Mesenchymal stem cell (in vitro differentiated cells and primary cell): Measurements from ENCODE around the gene RAD51B.

ENCODE experiments used
- DNase-seq: peaks from one replicate; pipeline ENCODE4 v3.0.0-alpha.2; 2013
- H2AFZ ChIP-seq: one replicate; pipeline ENCODE4 v1.6.1; 2013; ENCODE audit warnings: low read depth, mild to moderate bottlenecking, control low read depth, inconsistent platforms, low read length, moderate library complexity
- H2AK5ac ChIP-seq: 2 replicates; pipeline ENCODE4 v1.6.1; 2013; ENCODE audit warnings: low read length, moderate library complexity, mild to moderate bottlenecking, inconsistent platforms; ENCODE audit not compliant: severe bottlenecking
- H2BK120ac ChIP-seq: one replicate; pipeline ENCODE4 v1.6.1; 2013; ENCODE audit warnings: low read depth, mild to moderate bottlenecking, inconsistent platforms, low read length, moderate library complexity
- H2BK12ac ChIP-seq, 2 experiments: one replicate each; pipeline ENCODE4 v1.6.1; 2013; ENCODE audit warnings: inconsistent platforms in 2 of 2, low read length in 2 of 2, mild to moderate bottlenecking in 2 of 2, moderate library complexity in 2 of 2, control low read depth in 1 of 2
- H2BK15ac ChIP-seq: one replicate; pipeline ENCODE4 v1.6.1; 2013; ENCODE audit warnings: mild to moderate bottlenecking, low read depth, inconsistent platforms; ENCODE audit not compliant: poor library complexity, severe bottlenecking
- H2BK5ac ChIP-seq: 2 replicates; pipeline ENCODE4 v1.6.1; 2013; ENCODE audit warnings: low read depth, mild to moderate bottlenecking, low read length, control low read depth, inconsistent platforms; ENCODE audit not compliant: poor library complexity, severe bottlenecking
- H3K14ac ChIP-seq, 2 experiments: one replicate each; pipeline ENCODE4 v1.6.1; 2013; ENCODE audit warnings: inconsistent platforms in 2 of 2, low read length in 2 of 2, control low read depth in 1 of 2, mild to moderate bottlenecking in 1 of 2, moderate library complexity in 1 of 2
- H3K18ac ChIP-seq, 2 experiments: one replicate each; pipeline ENCODE4 v1.6.1; 2013; ENCODE audit warnings: inconsistent platforms in 2 of 2, low read length in 2 of 2, control low read depth in 1 of 2, low read depth in 1 of 2, mild to moderate bottlenecking in 1 of 2
- H3K23ac ChIP-seq, 2 experiments: one replicate each; pipeline ENCODE4 v1.6.1; 2013; ENCODE audit warnings: inconsistent platforms in 2 of 2, low read length in 2 of 2, mild to moderate bottlenecking in 2 of 2, moderate library complexity in 2 of 2, control low read depth in 1 of 2
- H3K27ac ChIP-seq: 2 replicates; pipeline ENCODE4 v1.5.1; 2013; ENCODE audit warnings: mild to moderate bottlenecking, moderate library complexity, low read length, control low read depth, inconsistent platforms; ENCODE audit not compliant: poor library complexity, severe bottlenecking
- H3K27me3 ChIP-seq, 2 experiments: 2 replicates each; pipeline versions ENCODE4 v1.6.1 to v1.7.0; 2013; ENCODE audit warnings: low read length in 2 of 2, mild to moderate bottlenecking in 2 of 2, moderate library complexity in 2 of 2, control low read depth in 1 of 2, inconsistent platforms in 1 of 2; ENCODE audit not compliant: control insufficient read depth in 1 of 2, insufficient read depth in 1 of 2
- H3K36me3 ChIP-seq, 2 experiments: 2 replicates each; pipeline versions ENCODE4 v1.6.1 to v1.7.0; 2013; ENCODE audit warnings: low read length in 2 of 2, control low read depth in 1 of 2, inconsistent platforms in 1 of 2, low read depth in 1 of 2, mild to moderate bottlenecking in 1 of 2; ENCODE audit not compliant: insufficient read depth in 2 of 2, control insufficient read depth in 1 of 2
- H3K4ac ChIP-seq, 2 experiments: one replicate each; pipeline ENCODE4 v1.6.1; 2013; ENCODE audit warnings: inconsistent platforms in 2 of 2, low read length in 2 of 2, mild to moderate bottlenecking in 2 of 2, moderate library complexity in 2 of 2, control low read depth in 1 of 2, low read depth in 1 of 2
- H3K4me1 ChIP-seq: 2 replicates; pipeline ENCODE4 v1.6.1; 2013; ENCODE audit warnings: low read depth, low read length, control low read depth; ENCODE audit not compliant: control insufficient read depth, insufficient read depth
- H3K4me2 ChIP-seq: 2 replicates; pipeline ENCODE4 v1.6.1; 2013; ENCODE audit warnings: low read length, mild to moderate bottlenecking, inconsistent platforms; ENCODE audit not compliant: poor library complexity, severe bottlenecking
- H3K4me3 ChIP-seq, 2 experiments: 2 replicates each; pipeline versions ENCODE4 v1.5.1 to v1.7.0; 2013; ENCODE audit warnings: low read length in 2 of 2, mild to moderate bottlenecking in 2 of 2, control low read depth in 1 of 2, low read depth in 1 of 2; ENCODE audit not compliant: insufficient read depth in 1 of 2
- H3K79me1 ChIP-seq: replicated peaks from 2 replicates; pipeline ENCODE4 v1.6.1; 2013; ENCODE audit warnings: mild to moderate bottlenecking, control low read depth, low read length, inconsistent platforms; ENCODE audit not compliant: poor library complexity, severe bottlenecking
- H3K9ac ChIP-seq: 2 replicates; pipeline ENCODE4 v1.7.0; 2013; ENCODE audit warnings: mild to moderate bottlenecking, low read length, moderate library complexity
- H3K9me3 ChIP-seq: 2 replicates; pipeline ENCODE4 v1.7.0; 2013; ENCODE audit warnings: mild to moderate bottlenecking, low read length; ENCODE audit not compliant: control insufficient read depth
- H4K8ac ChIP-seq: one replicate; pipeline ENCODE4 v1.6.1; 2013; ENCODE audit warnings: inconsistent platforms, mild to moderate bottlenecking, low read length, moderate library complexity
- H4K91ac ChIP-seq: one replicate; pipeline ENCODE4 v1.6.1; 2013; ENCODE audit warnings: mild to moderate bottlenecking, low read length, inconsistent platforms
- WGBS: methylation state at CpG from one replicate; pipeline ENCODE4 v1.1.7; 2013; ENCODE audit warnings: mixed read lengths; 5-methylcytosine and 5-hydroxymethylcytosine counted together

RAD51B gene

DNA sequence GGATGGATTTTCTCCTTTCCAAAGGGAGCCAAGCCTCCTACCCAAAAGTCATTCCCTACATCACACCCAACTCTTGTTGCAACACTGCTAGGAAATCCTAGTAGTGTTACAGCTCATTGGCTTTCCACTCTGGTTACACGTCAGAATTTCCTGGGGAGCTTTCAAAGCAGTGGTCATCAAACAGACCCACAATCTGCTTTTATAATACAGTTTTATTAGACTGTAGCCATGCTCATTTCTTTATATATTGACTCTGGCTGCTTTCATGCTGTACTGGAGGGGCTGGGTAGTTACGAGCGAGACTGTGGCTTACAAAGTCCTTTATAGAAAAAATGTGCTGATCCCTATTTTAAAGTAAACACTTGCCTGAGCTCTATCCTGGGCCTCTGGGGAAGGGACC, 37.5 kb upstream of the RAD51B start:
- H3K4me1 ChIP-seq: no peaks in the 10 kb centered on the region
- no peak overlapping the region for H2AFZ ChIP-seq
- H3K4ac ChIP-seq: no peak overlapping the region
- H3K36me3 ChIP-seq: peaks cover 46 to 98% of the 10 kb centered on the region in 2 experiments
- no peak overlapping the region for H2BK12ac ChIP-seq
- no peak overlapping the region for H4K8ac ChIP-seq
- no peak overlapping the region for H3K4me2 ChIP-seq
- no peak overlapping the region for H2BK5ac ChIP-seq
- no peaks in the 10 kb centered on the region for H3K9me3 ChIP-seq
- H2BK15ac ChIP-seq: no peak overlapping the region
- H3K23ac ChIP-seq: no peak overlapping the region
- WGBS: 90% methylated on average over 3 of the region's 3 CpGs
- H3K79me1 ChIP-seq: no peaks in the 10 kb centered on the region
- H3K4me3 ChIP-seq: no peak overlapping the region
- H2BK120ac ChIP-seq: no peak overlapping the region
- no peak overlapping the region for H2AK5ac ChIP-seq
- no peak overlapping the region for H3K14ac ChIP-seq
- no peak overlapping the region for H3K18ac ChIP-seq
- H3K27me3 ChIP-seq: no peaks in the 10 kb centered on the region
- H4K91ac ChIP-seq: no peak overlapping the region
- DNase-seq: no peak
- H3K9ac ChIP-seq: no peak overlapping the region
- no peak overlapping the region for H3K27ac ChIP-seq

DNA sequence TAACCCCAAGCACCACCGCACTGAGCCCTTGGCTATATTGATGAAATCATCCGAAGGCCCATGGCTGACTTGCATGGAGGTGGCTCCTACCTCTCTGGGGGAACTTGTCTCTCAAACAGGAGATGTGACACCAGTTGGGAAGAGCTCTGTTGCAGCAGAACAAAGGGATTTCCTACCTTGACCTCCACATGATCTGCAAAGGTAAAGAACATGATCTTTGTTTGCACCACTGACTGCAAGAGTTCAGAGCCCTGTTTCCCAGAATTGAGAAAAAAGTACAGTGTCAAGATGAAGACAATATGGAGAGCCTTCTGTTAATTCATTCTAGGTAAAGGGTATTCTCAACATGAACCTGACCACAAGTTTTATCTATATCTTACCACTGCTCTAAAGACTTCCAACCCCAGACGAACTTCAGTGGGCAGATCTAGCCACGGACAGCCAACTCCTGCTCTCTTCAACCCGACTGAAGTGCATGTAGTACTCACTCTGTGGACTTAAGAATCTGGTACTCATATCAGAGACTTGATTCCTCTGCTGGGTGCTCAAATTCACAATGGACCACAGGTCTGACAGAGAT, 35.2 kb upstream of the RAD51B start:
- Histone ChIP-seq H2BK15ac (no peak overlapping the region), H3K27ac (no peak overlapping the region), H3K4ac (no peak overlapping the region), H3K14ac (no peak overlapping the region), H2BK12ac (no peak overlapping the region), H3K9me3 (no peaks in the 10 kb centered on the region), H2AK5ac (no peak overlapping the region), H3K18ac (no peak overlapping the region), H3K23ac (no peak overlapping the region), H3K79me1 (no peaks in the 10 kb centered on the region), H2AFZ (no peak overlapping the region), H3K4me3 (no peak overlapping the region), H3K36me3 (peaks cover 47 to 99% of the 10 kb centered on the region in 2 experiments), H4K91ac (no peak overlapping the region), H2BK5ac (no peak overlapping the region), H3K27me3 (no peaks in the 10 kb centered on the region), H3K9ac (no peak overlapping the region), H4K8ac (no peak overlapping the region), H3K4me2 (no peak overlapping the region), H3K4me1 (no peaks in the 10 kb centered on the region), H2BK120ac (no peak overlapping the region)
- 95% methylated on average over 5 of the region's 5 CpGs for WGBS
- DNase-seq: no peak

DNA sequence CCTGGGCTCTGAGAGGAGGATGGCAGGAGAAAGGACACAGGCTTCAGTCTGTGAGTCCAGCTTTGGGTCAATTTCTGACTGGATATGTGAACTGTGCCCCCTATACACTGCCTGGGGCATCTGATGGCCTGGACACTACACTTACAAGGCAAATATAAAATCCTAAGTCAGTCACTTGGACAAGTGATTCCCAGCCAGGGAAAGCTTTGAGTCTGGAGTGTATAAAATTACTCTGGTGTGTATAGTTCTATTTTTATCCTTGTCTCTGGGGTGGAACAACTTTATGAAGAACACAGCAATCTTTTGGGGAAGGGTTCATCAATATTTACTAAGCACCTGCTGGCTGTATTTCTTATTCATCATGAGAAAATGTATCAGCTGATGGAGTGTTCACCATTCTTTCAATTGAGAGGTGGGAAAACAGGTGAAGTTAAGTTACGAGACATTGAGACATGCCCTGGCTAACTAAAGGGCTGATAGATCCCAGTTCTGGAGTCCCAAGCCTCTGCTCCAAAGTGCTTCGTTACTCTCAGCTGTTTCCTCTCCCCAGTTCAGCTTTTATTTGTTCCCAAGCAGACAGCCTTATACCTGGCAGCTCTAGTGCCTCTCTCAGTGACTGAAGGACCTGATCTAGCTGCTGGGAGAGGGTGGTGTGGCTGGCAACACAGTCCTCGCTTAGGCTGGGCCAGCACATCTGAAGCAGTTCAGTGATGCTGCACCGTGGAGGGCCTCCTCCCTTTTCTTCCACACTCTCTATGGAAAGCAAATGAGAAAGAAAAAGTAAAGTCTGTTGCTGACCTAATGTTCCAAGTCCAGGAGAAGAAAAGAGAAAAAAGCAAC, 34.1 kb upstream of the RAD51B start:
- H3K23ac ChIP-seq: no peak overlapping the region
- DNase-seq: no peak
- H3K4me3 ChIP-seq: no peak overlapping the region
- H3K18ac ChIP-seq: no peak overlapping the region
- no peak overlapping the region for H4K8ac ChIP-seq
- H2AFZ ChIP-seq: no peak overlapping the region
- no peak overlapping the region for H2BK12ac ChIP-seq
- no peak overlapping the region for H3K9ac ChIP-seq
- H2BK5ac ChIP-seq: no peak overlapping the region
- H3K27ac ChIP-seq: no peak overlapping the region
- 94% methylated on average over 3 of the region's 4 CpGs for WGBS
- H3K9me3 ChIP-seq: no peaks in the 10 kb centered on the region
- H3K27me3 ChIP-seq: no peaks in the 10 kb centered on the region
- H3K4ac ChIP-seq: no peak overlapping the region
- no peak overlapping the region for H3K4me2 ChIP-seq
- H3K4me1 ChIP-seq: no peaks in the 10 kb centered on the region
- H2BK15ac ChIP-seq: no peak overlapping the region
- no peak overlapping the region for H2BK120ac ChIP-seq
- H4K91ac ChIP-seq: no peak overlapping the region
- no peak overlapping the region for H3K14ac ChIP-seq
- H2AK5ac ChIP-seq: no peak overlapping the region
- peaks cover 46 to 100% of the 10 kb centered on the region in 2 experiments for H3K36me3 ChIP-seq
- no peaks in the 10 kb centered on the region for H3K79me1 ChIP-seq

DNA sequence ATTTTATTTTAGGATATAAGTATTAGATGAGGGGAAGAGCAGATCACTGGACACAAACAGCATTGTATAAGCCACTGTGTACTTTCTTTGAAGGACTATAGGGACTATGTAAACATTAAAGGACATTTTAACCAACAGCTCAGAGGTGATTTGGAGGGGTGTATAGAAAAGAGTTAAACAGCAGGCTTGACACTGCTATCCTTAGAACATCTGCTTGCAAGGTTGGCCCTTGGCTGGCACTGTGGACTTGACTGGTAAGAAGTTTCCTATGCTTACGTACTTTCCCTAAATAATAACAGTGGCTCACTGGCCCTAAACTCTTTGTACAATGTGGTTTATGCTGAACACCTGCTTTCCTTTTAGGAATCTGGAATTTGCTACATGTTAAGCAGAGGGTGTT, 31.9 kb upstream of the RAD51B start:
- WGBS: no CpG with 5 or more reads among the region's 1 CpG
- H3K14ac ChIP-seq: no peak overlapping the region
- H3K4me3 ChIP-seq: no peak overlapping the region

More for the DNA sequence above, 31.9 kb upstream of the RAD51B start:
- Histone ChIP-seq H3K36me3 (peaks cover 42 to 97% of the 10 kb centered on the region in 2 experiments), H2AK5ac (no peak overlapping the region), H3K9ac (no peak overlapping the region), H3K27me3 (no peaks in the 10 kb centered on the region), H2BK5ac (no peak overlapping the region), H2BK120ac (no peak overlapping the region), H3K79me1 (no peaks in the 10 kb centered on the region), H4K8ac (no peak overlapping the region), H4K91ac (no peak overlapping the region), H2BK15ac (no peak overlapping the region), H3K23ac (no peak overlapping the region), H3K4ac (no peak overlapping the region), H3K4me1 (no peaks in the 10 kb centered on the region), H3K9me3 (no peaks in the 10 kb centered on the region), H2AFZ (no peak overlapping the region), H3K18ac (no peak overlapping the region), H3K27ac (no peak overlapping the region), H3K4me2 (no peak overlapping the region), H2BK12ac (no peak overlapping the region)
- no peak for DNase-seq
